Panc1 (cell line): Measurements from ENCODE around the gene LETMD1. TPM values are rescaled to one million over a fixed set of nuclear protein-coding genes. Genes with fewer than 3 reads are reported as not detected.

ENCODE experiments used
- ATAC-seq: fragments of 200-7000 bp; cut with Tn5 transposase; 2 replicates; pipeline ENCODE4 v1.9.1; 2020; ENCODE audit warnings: mild to moderate bottlenecking, moderate library complexity
- BruUV-seq: library from RNA; stranded (reverse); fragments of 400-500 nt; replicated peaks from 2 replicates; lab custom pipeline; 2021; lab: Mats Ljungman, UMichigan
- CTCF ChIA-PET: fragments of 300-600 bp; sonication (Branson Sonifier 250); formaldehyde crosslinking; loops from one replicate; lab custom pipeline; 2022; ENCODE audit warnings: antibody characterized with exemption; lab: Charles Lee
- POLR2A ChIA-PET: fragments of 300-600 bp; sonication (Branson Sonifier 250); formaldehyde crosslinking; loops from one replicate; lab custom pipeline; 2022; ENCODE audit warnings: antibody characterized with exemption; lab: Charles Lee
- DNase-seq: peaks from one replicate; pipeline ENCODE4 v3.0.0-alpha.2; 2010; ENCODE audit warnings: low read depth, low spot score
- H3K27ac ChIP-seq: 2 replicates; pipeline ENCODE4 v1.5.1; 2011; ENCODE audit warnings: mild to moderate bottlenecking, low read length, inconsistent platforms
- H3K27me3 ChIP-seq: fragments of 200-500 bp; sonication (Bioruptor generic); 2 replicates; pipeline ENCODE4 v1.6.0; 2014; ENCODE audit warnings: low read length, inconsistent platforms; ENCODE audit not compliant: control insufficient read depth, insufficient read depth
- H3K36me3 ChIP-seq: fragments of 200-500 bp; sonication (Bioruptor generic); 2 replicates; pipeline ENCODE4 v1.5.1; 2014; ENCODE audit warnings: inconsistent platforms, mild to moderate bottlenecking, low read length, moderate library complexity; ENCODE audit not compliant: control insufficient read depth, insufficient read depth
- H3K4me1 ChIP-seq: 2 replicates; pipeline ENCODE4 v1.5.1; 2011; ENCODE audit warnings: inconsistent platforms, mild to moderate bottlenecking, low read length, moderate library complexity; ENCODE audit not compliant: control insufficient read depth, insufficient read depth
- H3K4me3 ChIP-seq, 2 experiments: 2 replicates each; pipeline ENCODE4 v1.5.1; 2011 to 2012; ENCODE audit warnings: low read depth in 2 of 2, low read length in 2 of 2, mild to moderate bottlenecking in 2 of 2, inconsistent platforms in 1 of 2, moderate library complexity in 1 of 2
- H3K9me3 ChIP-seq: fragments of 200-500 bp; sonication (Bioruptor generic); 2 replicates; pipeline ENCODE4 v1.5.1; 2014; ENCODE audit warnings: low read depth, mild to moderate bottlenecking, inconsistent platforms, low read length, moderate library complexity; ENCODE audit not compliant: control insufficient read depth, insufficient read depth
- POLR2AphosphoS5 ChIP-seq: IDR thresholded peaks from 2 replicates; pipeline ENCODE4 v1.6.1; 2012; ENCODE audit warnings: mild to moderate bottlenecking, low read depth, low read length, moderate library complexity
- SIN3A ChIP-seq: IDR thresholded peaks from 2 replicates; pipeline ENCODE4 v1.6.1; 2012; ENCODE audit warnings: low read depth, mild to moderate bottlenecking, low read length, moderate library complexity, borderline replicate concordance; ENCODE audit not compliant: insufficient read depth
- TCF7L2 ChIP-seq: IDR thresholded peaks from 2 replicates; pipeline ENCODE4 v1.6.1; 2011; ENCODE audit warnings: mild to moderate bottlenecking, low read depth, low read length, inconsistent platforms
- in situ Hi-C: cut with HindIII; loops from 2 replicates; pipeline ENCODE4 v1.10.0; 2016; ENCODE audit warnings: low sequenced_read_pairs, low pct_unique_long_range_greater_than_20kb
- intact Hi-C: fragments of 100-400 bp; cut with micrococcal nuclease; formaldehyde crosslinking; loops from one replicate; pipeline ENCODE4 v1.10.0; 2022; ENCODE audit not compliant: unreplicated experiment
- total RNA-seq: library from RNA; stranded (reverse); gene quantifications from one replicate; pipeline ENCODE4 v1.2.1, GENCODE V29; 2021; ENCODE audit not compliant: unreplicated experiment
- TF ChIP-seq, protein P1 (sequence below): fragments of 450-650 bp; IDR thresholded peaks from 2 replicates; pipeline ENCODE4 v1.5.1; 2017; ENCODE audit warnings: mild to moderate bottlenecking
- TF ChIP-seq, protein P2 (sequence below), 2 experiments: IDR thresholded peaks; 2 replicates each; pipeline ENCODE4 v1.6.1; 2011 to 2012; ENCODE audit warnings: low read depth in 2 of 2, control low read depth in 1 of 2, low read length in 1 of 2, mild to moderate bottlenecking in 1 of 2, moderate library complexity in 1 of 2; ENCODE audit not compliant: insufficient read depth in 1 of 2

The LETMD1 gene
- total RNA-seq, 1 experiment from 2014 or later = 47.9 TPM

DNA sequence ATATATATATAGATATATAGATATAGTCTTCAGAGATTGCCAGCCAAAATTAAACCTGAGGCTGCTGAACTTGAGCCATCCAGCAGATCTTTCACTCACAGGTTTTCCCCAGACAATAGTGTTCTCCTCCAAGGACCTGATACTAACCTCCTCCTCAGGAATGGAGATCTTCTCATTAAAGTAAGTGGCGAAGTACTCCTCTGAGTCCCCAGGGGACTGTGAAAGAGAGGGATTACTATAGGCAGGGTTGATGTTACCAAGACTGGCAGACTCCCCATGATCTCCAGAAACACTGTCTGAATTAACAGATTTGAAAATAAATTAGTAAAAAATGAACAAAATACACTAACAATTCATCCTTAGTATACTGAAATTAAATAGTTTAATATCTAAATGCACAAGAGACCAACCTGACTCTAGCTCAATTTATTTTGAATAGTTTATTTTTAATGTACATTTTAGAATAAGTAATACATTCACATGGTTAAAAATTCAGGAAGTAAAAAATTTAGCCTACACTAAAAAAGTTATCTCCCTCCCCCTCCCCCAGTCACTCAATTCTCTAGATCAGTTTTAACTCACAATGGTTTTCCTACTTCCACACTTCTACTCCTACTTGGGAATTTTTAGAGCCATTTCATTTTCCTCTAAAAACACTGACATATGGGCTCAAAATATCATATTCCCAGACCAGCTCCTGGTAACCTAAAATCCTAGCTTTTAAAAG is 39.6 kb upstream of the LETMD1 start:
- peaks cover 4% of the 10 kb centered on the region; the same call in 1 of the 2 replicates for H3K36me3 ChIP-seq
- no peaks in the 10 kb centered on the region for H3K9me3 ChIP-seq
- intact Hi-C loops = no loop called here
- ATAC-seq = no peak
- in situ Hi-C loops = no loop called here
- H3K27me3 ChIP-seq = no peaks in the 10 kb centered on the region
- no peaks in the 10 kb centered on the region; the same call in 1 of the 2 replicates for H3K4me1 ChIP-seq
- no TSS peak for BruUV-seq
- no peak for DNase-seq
- H3K27ac ChIP-seq = no peak overlapping the region
- ChIA-PET POLR2A (no interaction called here), CTCF (interaction anchor here (0.7 kb wide), 1 partner anchor 28 kb away, joined by 5 read pairs; no protein-coding TSS in a partner anchor)
- no peak overlapping the region for H3K4me3 ChIP-seq
- TF ChIP-seq, protein P1, sequence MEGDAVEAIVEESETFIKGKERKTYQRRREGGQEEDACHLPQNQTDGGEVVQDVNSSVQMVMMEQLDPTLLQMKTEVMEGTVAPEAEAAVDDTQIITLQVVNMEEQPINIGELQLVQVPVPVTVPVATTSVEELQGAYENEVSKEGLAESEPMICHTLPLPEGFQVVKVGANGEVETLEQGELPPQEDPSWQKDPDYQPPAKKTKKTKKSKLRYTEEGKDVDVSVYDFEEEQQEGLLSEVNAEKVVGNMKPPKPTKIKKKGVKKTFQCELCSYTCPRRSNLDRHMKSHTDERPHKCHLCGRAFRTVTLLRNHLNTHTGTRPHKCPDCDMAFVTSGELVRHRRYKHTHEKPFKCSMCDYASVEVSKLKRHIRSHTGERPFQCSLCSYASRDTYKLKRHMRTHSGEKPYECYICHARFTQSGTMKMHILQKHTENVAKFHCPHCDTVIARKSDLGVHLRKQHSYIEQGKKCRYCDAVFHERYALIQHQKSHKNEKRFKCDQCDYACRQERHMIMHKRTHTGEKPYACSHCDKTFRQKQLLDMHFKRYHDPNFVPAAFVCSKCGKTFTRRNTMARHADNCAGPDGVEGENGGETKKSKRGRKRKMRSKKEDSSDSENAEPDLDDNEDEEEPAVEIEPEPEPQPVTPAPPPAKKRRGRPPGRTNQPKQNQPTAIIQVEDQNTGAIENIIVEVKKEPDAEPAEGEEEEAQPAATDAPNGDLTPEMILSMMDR = no peak
- TF ChIP-seq, protein P2, sequence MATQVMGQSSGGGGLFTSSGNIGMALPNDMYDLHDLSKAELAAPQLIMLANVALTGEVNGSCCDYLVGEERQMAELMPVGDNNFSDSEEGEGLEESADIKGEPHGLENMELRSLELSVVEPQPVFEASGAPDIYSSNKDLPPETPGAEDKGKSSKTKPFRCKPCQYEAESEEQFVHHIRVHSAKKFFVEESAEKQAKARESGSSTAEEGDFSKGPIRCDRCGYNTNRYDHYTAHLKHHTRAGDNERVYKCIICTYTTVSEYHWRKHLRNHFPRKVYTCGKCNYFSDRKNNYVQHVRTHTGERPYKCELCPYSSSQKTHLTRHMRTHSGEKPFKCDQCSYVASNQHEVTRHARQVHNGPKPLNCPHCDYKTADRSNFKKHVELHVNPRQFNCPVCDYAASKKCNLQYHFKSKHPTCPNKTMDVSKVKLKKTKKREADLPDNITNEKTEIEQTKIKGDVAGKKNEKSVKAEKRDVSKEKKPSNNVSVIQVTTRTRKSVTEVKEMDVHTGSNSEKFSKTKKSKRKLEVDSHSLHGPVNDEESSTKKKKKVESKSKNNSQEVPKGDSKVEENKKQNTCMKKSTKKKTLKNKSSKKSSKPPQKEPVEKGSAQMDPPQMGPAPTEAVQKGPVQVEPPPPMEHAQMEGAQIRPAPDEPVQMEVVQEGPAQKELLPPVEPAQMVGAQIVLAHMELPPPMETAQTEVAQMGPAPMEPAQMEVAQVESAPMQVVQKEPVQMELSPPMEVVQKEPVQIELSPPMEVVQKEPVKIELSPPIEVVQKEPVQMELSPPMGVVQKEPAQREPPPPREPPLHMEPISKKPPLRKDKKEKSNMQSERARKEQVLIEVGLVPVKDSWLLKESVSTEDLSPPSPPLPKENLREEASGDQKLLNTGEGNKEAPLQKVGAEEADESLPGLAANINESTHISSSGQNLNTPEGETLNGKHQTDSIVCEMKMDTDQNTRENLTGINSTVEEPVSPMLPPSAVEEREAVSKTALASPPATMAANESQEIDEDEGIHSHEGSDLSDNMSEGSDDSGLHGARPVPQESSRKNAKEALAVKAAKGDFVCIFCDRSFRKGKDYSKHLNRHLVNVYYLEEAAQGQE (IDR thresholded peaks at IDR 0.05; ENCODE audit: insufficient read depth in 1 of 2, low read depth in 2 of 2, low read length in 1 of 2) = no peak
- TF ChIP-seq TCF7L2 (no peak), POLR2AphosphoS5 (no peak), SIN3A (no peak)

DNA sequence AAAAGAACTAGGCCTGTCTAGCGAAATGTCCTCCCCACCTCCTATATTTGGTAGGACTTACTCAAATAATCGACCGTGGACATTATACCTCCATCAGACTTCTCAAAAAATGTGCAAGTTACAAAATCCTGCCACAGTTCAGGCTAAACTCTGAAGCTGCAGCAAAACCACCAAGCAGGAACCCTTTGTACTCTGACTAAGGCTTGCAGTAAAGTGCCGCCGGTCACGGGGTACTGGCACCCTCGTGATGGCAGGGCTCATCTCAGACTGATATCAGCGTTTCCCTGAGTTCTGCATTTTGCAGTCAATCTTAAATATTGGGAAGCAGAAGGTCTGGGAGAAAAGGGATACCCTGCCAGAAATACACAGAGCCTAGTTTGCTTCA is 39.1 kb upstream of the LETMD1 start:
- Histone ChIP-seq H3K27me3 (no peaks in the 10 kb centered on the region), H3K4me1 (no peaks in the 10 kb centered on the region; the same call in 1 of the 2 replicates), H3K36me3 (peaks cover 4% of the 10 kb centered on the region; the same call in 1 of the 2 replicates), H3K27ac (no peak overlapping the region), H3K4me3 (no peak overlapping the region), H3K9me3 (no peaks in the 10 kb centered on the region)
- no TSS peak for BruUV-seq
- ChIA-PET POLR2A (interaction anchor here (0.6 kb wide), 1 partner anchor 74 kb away, joined by 3 read pairs; the partner anchor contains the start of gene CSRNP2), CTCF (no interaction called here)
- DNase-seq (no peak), ATAC-seq (no peak)
- in situ Hi-C loops = no loop called here
- intact Hi-C loops = no loop called here
- TF ChIP-seq POLR2AphosphoS5 = no peak
- no peak for TF ChIP-seq TCF7L2
- TF ChIP-seq, protein P2 (IDR thresholded peaks at IDR 0.05; ENCODE audit: insufficient read depth in 1 of 2, low read depth in 2 of 2, low read length in 1 of 2) = no peak
- TF ChIP-seq SIN3A = no peak
- TF ChIP-seq, protein P1 = no peak
